ENCODE data around the gene EXOSC2. TPM values are rescaled to one million over a fixed set of nuclear protein-coding genes. Genes with fewer than 3 reads are reported as not detected.
A peak's percentile ranks its signal among the peaks of the same experiment; 100 is the strongest.

Gene EXOSC2
- total RNA-seq, 2 donors from 2014 or later = 47.8 to 74.0 TPM

DNA sequence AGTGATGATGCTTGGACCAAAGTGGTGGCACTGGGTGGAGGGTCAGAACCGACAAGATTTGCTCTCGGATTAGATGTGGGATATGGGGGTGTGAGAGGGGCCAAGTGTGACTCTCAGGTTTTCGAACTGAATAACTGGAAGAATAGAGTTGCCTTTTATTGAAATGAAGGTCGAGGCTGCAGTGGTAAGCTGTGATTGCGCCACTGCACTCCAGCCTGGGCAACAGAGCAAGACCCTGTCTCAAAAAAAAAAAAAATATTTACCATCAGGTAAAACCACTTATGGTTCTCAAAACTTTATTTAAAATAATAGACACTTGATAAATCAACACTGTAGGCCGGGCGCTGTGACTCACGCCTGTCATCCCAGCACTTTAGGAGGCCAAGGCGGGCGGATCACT, 27.2 kb downstream of the EXOSC2 start:
- H3K27ac Mint-ChIP-seq = no peak overlapping the region

DNA sequence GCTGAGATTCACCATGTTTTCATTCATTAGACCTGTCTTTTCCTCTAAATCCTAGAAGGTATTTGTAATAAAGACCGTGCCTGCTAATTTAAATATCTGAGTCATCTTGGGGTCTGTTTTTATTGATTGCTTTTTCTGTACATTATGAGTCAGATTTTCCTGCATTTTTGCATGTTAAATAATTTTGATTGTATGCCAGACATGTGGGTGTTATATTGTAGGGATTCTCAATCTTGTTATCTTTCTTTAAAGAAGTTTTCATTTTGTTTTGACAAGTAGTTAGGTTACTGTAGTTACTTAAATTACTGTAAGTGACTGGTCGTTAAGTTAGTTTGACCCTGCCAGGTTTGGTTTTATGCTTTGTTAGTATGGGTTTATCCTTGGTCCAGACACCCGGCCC, 35.1 kb downstream of the EXOSC2 start:
- H3K27me3 ChIP-seq (ENCODE audit: control insufficient read depth, insufficient read depth, low read length, poor library complexity, severe bottlenecking) = no peaks in the 10 kb centered on the region
- Mint-ChIP-seq H3K4me1 (peaks cover 8% of the 10 kb centered on the region), H3K9me3 (peaks cover 7% of the 10 kb centered on the region), H3K27ac (no peak overlapping the region), H3K27me3 (ENCODE audit: insufficient read depth) (no peaks in the 10 kb centered on the region), H3K36me3 (ENCODE audit: low read depth) (peaks cover 15% of the 10 kb centered on the region), H3K4me3 (no peak overlapping the region)
- TF ChIP-seq, protein P1, sequence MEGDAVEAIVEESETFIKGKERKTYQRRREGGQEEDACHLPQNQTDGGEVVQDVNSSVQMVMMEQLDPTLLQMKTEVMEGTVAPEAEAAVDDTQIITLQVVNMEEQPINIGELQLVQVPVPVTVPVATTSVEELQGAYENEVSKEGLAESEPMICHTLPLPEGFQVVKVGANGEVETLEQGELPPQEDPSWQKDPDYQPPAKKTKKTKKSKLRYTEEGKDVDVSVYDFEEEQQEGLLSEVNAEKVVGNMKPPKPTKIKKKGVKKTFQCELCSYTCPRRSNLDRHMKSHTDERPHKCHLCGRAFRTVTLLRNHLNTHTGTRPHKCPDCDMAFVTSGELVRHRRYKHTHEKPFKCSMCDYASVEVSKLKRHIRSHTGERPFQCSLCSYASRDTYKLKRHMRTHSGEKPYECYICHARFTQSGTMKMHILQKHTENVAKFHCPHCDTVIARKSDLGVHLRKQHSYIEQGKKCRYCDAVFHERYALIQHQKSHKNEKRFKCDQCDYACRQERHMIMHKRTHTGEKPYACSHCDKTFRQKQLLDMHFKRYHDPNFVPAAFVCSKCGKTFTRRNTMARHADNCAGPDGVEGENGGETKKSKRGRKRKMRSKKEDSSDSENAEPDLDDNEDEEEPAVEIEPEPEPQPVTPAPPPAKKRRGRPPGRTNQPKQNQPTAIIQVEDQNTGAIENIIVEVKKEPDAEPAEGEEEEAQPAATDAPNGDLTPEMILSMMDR (conservative IDR thresholded peaks at IDR 0.05) = no peak
- H3K36me3 ChIP-seq (ENCODE audit: control insufficient read depth, insufficient read depth, low read length) = no peaks in the 10 kb centered on the region
- peak; percentile 7 for DNase-seq
- no peaks in the 10 kb centered on the region for H3K9me3 ChIP-seq (ENCODE audit: control insufficient read depth, low read length)
- no peak overlapping the region for H3K4me3 ChIP-seq (ENCODE audit: low read length)
- 90 to 94% methylated on average over 2 to 3 of the region's 3 CpGs for WGBS, 2 experiments (ENCODE audit: insufficient coverage in 1 of 2, insufficient read length in 1 of 2)
- H3K27ac ChIP-seq (ENCODE audit: low read depth, low read length) = no peak overlapping the region
- H3K4me1 ChIP-seq (ENCODE audit: control insufficient read depth, insufficient read depth, low read length) = no peaks in the 10 kb centered on the region
- no peak overlapping the region for H3K9ac ChIP-seq (ENCODE audit: extremely low read depth, low read length, poor library complexity, severe bottlenecking)

More for the DNA sequence above, 27.2 kb downstream of the EXOSC2 start:
- no peak for DNase-seq
- no peaks in the 10 kb centered on the region for H3K27me3 Mint-ChIP-seq (ENCODE audit: insufficient read depth)
- H3K36me3 Mint-ChIP-seq (ENCODE audit: low read depth) = peaks cover 5% of the 10 kb centered on the region
- no peaks in the 10 kb centered on the region for H3K4me1 ChIP-seq (ENCODE audit: control insufficient read depth, insufficient read depth, low read length)
- TF ChIP-seq, protein P1 (conservative IDR thresholded peaks at IDR 0.05) = no peak
- no peak overlapping the region for H3K4me3 ChIP-seq (ENCODE audit: low read length)
- 99 to 100% methylated on average over 10 of the region's 10 CpGs for WGBS, 2 experiments (ENCODE audit: insufficient coverage in 1 of 2, insufficient read length in 1 of 2)
- no peak overlapping the region for H3K4me3 Mint-ChIP-seq
- H3K36me3 ChIP-seq (ENCODE audit: control insufficient read depth, insufficient read depth, low read length) = no peaks in the 10 kb centered on the region
- no peaks in the 10 kb centered on the region for H3K9me3 ChIP-seq (ENCODE audit: control insufficient read depth, low read length)
- no peak overlapping the region for H3K9ac ChIP-seq (ENCODE audit: extremely low read depth, low read length, poor library complexity, severe bottlenecking)
- peaks cover 7% of the 10 kb centered on the region for H3K4me1 Mint-ChIP-seq
- H3K9me3 Mint-ChIP-seq = no peaks in the 10 kb centered on the region
- no peaks in the 10 kb centered on the region for H3K27me3 ChIP-seq (ENCODE audit: control insufficient read depth, insufficient read depth, low read length, poor library complexity, severe bottlenecking)
- no peak overlapping the region for H3K27ac ChIP-seq (ENCODE audit: low read depth, low read length)

DNA sequence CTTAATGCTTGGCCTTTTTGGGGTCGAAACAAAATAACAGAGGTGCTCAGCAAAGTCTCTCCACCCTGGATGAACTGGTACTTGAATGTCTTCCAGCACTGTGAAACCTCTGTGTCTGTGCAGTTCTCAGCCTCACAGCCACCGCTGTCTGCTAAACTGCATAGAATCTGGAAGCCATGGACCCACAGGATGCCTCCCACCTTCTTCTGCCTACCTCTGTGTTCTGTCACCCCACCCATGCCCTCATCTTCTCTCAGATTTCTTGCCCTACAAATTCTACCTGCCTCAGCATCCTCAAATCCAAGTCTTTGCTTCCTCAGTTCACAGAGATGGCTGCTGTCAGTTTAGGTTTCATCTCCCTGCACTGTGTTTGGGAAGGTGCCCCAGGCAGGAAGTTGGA, 35.6 kb downstream of the EXOSC2 start:
- WGBS, 2 experiments (ENCODE audit: insufficient coverage in 1 of 2, insufficient read length in 1 of 2) = 89 to 92% methylated on average over 2 of the region's 2 CpGs
- Mint-ChIP-seq H3K27ac (peak overlapping the region; percentile 36), H3K27me3 (ENCODE audit: insufficient read depth) (no peaks in the 10 kb centered on the region), H3K36me3 (ENCODE audit: low read depth) (peaks cover 17% of the 10 kb centered on the region), H3K9me3 (peaks cover 7% of the 10 kb centered on the region), H3K4me1 (peaks cover 8% of the 10 kb centered on the region), H3K4me3 (no peak overlapping the region)
- H3K27me3 ChIP-seq (ENCODE audit: control insufficient read depth, insufficient read depth, low read length, poor library complexity, severe bottlenecking) = no peaks in the 10 kb centered on the region
- no peak overlapping the region for H3K9ac ChIP-seq (ENCODE audit: extremely low read depth, low read length, poor library complexity, severe bottlenecking)
- H3K27ac ChIP-seq (ENCODE audit: low read depth, low read length) = no peak overlapping the region
- no peak overlapping the region for H3K4me3 ChIP-seq (ENCODE audit: low read length)
- no peak for DNase-seq
- TF ChIP-seq, protein P1 (conservative IDR thresholded peaks at IDR 0.05) = no peak
- no peaks in the 10 kb centered on the region for H3K36me3 ChIP-seq (ENCODE audit: control insufficient read depth, insufficient read depth, low read length)
- no peaks in the 10 kb centered on the region for H3K4me1 ChIP-seq (ENCODE audit: control insufficient read depth, insufficient read depth, low read length)
- no peaks in the 10 kb centered on the region for H3K9me3 ChIP-seq (ENCODE audit: control insufficient read depth, low read length)
